Middle frontal gyrus (tissue), 1 donor: ENCODE measurements around the gene CHMP4B.

ENCODE experiments used
- DNase-seq: peaks from one replicate; pipeline ENCODE4 v3.0.0-alpha.2; 2015; ENCODE audit warnings: low spot score; ENCODE audit errors: extremely low spot score

CHMP4B gene

DNA sequence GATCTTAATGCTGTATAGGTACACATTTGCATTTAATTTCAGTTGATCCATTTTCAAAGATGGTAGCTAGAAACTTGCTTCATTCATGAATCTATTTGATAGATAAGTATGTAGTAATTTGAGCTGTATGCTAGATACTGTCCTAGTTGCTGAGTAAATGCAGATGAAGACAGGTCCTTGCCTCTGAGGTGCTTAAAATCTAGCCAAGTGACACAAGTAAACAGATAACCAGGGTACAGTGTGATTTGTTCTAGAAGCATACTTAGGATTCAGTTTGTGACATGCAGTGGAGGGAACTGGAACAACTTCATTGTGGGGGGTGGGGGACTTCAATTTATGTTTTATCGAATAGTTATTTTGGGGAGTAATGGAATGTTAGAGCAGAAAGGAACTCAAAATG, 9.2 kb downstream of the CHMP4B start:
- no peak for DNase-seq

- no peak for DNase-seq
Measured at GRCh38 chr20:33821270-33821836, 10.2 kb downstream of the CHMP4B start.

DNA sequence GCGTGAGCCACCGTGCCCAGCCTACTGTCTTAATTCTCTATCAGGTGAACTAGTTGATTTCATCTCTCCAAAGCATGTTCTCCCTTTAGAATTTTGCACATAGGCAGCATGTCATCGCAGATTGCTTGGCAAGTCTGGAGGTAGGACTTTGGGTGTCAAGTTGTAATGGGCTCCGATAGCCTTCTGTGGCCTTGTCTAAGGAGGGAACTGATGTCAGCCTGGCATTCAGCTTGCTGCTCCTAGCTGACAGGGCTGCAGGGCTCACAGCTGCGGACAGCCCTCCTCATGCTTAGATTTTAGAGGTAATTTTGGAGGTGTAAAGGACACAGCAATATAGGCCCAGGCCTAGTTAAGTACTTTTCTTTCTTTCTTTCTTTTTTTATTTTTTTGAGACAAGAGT, 11.3 kb downstream of the CHMP4B start:
- DNase-seq: no peak

DNA sequence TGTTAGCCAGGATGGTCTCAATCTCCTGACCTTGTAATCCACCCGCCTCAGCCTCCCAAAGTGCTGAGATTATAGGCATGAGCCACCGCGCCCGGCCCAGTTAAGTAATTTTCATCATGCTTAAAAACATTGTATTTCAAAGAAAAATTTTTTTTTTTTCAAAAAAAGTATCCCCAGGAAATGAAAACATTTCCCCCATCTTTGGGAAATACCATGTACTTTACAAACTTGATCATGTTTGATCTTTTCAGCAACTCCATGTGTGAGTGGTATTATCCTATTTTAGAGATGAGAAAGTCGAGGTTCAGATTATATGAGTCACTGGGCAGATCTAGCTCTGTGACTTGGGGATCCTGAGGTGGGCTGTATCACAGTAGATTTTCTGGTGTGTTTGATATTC, 11.8 kb downstream of the CHMP4B start:
- no peak for DNase-seq

- no peak for DNase-seq
Measured at GRCh38 chr20:33824852-33825251, 13.7 kb downstream of the CHMP4B start.

GRCh38 chr20:33825340-33826269, 14.5 kb downstream of the CHMP4B start:
- DNase-seq: no peak

- no peak for DNase-seq
Measured at GRCh38 chr20:33826270-33826897, 15.2 kb downstream of the CHMP4B start.

DNA sequence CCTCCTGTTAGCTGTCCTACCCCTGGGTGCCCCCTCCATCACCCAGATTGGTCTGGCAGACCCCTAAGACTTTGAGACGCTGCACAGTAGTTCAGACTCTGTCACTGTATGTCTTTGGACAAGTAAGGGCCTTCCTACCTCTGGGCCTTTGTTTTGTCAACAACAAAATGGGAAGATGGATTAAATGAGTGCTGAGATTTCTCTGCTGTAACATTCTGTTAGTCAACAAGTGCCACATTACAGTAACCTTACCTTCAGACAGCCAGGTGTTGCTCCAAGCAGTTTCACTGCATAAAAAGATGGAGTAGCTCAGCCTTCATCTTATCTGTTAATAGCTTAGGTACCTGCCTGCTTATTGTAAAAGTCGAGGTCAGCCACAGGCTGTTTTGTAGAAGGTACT, 16.0 kb downstream of the CHMP4B start:
- DNase-seq: no peak

- no peak for DNase-seq
Measured at GRCh38 chr20:33827634-33828325, 16.6 kb downstream of the CHMP4B start.

DNA sequence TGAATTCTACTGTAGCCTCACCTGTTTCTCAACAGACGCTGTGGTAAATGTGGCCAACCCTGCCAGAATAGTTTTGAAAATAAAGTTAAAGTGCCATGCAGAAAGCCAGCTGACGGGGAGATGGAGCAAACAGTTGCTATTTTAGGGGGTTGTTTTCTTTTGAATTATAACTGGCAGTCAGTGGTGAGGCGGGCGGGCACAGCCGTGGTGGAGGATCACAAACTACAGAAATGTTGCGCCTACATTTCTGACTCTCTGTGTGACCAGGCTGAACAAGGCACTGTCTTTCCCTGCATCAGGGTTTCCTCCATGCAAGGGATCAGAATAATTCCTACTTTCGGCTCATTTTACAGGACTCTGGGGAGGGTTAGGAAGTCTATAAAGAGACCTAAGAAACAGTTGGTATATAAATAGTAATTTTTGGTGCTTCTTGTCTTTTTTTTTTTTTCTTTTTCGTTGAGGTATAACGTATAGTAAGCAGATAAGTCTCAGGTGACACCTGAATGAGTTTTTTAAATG, 17.2 kb downstream of the CHMP4B start:
- no peak for DNase-seq

DNA sequence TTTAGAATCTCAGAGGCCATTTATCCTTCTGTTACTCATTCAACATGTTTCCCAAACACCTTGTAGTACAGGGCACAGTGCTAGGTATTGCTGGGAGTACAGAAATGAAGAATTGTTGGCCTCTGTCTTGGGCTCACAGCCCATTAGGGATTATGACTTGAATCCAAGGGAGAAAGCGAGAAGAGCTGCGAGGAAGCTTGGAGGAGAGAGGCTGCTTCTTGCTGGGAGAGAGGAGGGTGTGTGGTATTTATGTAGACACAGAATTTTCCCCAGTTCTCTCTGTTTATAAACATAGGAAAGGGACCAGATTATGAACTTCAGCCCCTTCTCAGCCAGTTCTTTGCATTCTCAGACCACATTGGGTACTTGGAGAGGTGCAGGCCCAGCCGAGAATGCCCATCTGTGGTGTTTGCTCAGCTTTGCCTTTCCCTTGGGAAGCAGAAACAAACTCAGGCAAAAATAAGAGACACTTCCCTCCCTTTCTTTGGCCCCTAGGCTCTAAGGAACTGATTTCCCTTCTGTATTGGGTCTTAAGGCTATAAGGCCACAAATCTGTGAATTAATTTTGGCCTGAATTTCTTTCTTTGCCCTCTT, 17.9 kb downstream of the CHMP4B start:
- DNase-seq: no peak

GRCh38 chr20:33829636-33830035, 18.5 kb downstream of the CHMP4B start:
- no peak for DNase-seq

DNA sequence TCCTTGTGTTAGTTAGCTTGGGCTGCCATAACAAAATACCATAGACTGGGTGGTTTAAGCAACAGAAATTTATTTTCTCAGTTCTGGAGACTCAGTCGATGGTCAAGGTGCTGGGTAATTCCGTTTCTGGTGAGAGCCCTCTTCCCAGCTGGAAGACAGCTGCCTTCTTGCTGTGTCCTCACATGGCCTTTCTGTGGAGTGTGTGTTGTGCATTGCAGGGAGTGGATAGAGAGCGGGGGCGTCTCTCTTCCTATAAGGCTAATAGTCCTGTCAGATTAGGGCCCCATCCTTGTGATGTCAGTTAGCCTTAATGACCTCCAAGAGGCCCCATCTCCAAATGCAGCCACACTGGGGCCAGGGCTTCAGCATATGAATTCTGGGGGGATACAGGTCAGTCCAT, 19.2 kb downstream of the CHMP4B start:
- no peak for DNase-seq

DNA sequence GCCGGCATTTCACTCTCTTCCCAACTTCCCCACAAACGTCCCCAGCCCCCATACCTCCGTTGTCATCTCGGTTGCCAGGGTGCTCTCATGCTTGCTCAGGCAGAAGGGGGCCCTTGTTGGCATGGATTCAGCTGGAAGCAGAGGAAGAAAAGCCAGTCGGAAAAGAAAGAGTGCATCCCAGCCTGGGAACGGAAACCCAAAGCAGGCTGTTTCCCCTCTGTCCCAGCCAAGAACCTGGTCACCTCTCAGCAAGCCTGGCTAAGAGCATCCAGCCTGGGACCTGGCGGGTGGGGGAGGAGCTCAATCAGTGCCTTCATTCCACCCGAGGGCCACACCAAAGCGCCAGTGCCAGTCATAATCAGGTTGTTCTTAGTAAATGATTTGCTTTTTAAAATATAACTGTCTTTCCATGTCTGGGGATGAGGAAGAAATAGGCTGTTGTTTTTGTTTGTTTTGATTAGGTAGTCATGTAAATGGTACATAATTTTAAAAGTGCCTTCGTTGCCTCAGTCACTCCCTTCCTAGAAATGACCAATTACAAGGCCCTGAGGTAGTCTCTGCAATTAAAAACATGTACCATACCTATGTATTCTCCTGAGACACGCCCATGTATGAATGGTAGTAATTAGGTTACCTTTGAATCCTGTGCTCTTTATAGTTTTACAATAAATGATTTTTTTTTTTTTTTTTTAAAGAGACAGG, 21.1 kb downstream of the CHMP4B start:
- DNase-seq: no peak

DNA sequence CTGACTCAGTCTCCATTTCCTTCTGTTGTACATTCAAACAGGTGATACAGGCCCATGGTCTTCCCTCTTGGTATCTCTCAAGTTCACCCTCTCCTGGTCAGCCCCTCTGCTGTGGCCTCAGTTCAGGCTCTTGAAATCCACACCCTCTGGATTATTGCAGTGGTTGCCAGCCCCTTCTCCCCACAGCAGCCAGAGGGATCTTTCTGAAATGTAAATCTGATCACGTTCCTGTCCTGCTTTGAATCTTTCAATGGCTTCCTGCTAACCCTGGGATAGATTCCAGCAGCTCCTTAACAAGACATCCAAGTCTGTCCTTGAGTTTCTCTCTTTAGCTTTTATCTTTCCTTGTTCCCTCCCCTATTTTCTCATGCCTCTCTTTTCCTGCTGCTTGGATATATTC, 22.2 kb downstream of the CHMP4B start:
- DNase-seq: no peak

DNA sequence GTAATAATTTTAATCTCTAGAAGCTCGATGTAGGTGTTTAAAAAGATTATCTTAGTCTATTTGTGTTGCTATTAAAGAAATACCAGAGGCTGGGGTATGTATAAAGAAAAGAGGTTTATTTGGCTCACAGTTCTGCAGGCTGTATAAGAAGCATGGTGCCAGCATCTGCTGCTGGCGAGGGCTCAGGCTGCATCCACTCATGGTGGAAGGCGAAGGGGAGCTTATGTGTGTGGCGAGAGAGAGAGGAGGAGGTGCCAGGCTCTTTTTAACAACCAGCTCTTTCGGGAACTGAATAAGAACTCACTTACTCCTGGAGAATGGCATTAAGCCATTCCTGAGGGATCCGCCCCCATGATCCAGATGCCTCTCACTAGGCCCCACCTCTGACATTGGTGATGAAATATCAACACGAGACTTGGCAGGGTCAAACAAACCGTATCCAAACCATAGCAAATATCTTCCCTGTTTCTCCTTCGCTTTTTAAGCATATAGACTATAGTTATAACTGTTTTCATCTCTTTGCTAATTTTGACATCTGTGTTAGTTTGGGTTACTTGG, 24.5 kb downstream of the CHMP4B start:
- DNase-seq: no peak

DNA sequence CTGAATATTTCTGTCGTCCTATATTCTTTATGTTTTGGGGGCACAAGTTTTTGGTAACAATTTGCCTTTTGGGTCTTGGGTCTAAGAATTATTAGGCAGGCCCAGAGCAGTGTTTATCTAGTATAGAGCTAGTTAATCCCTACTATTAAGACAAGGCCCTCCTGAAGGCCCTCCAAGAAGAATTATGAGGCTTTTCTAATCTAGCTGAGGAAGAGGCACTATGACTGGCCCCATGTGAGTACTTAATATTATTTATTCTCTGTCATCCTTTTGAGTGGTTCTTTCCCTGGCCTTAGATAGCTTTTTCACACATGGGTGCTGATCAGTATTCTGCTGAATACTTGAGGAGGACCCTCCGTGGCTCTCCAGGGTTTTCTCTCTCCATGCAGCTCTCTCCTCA, 25.1 kb downstream of the CHMP4B start:
- DNase-seq: no peak

- no peak for DNase-seq
Measured at GRCh38 chr20:33837096-33837830, 26.1 kb downstream of the CHMP4B start.

DNA sequence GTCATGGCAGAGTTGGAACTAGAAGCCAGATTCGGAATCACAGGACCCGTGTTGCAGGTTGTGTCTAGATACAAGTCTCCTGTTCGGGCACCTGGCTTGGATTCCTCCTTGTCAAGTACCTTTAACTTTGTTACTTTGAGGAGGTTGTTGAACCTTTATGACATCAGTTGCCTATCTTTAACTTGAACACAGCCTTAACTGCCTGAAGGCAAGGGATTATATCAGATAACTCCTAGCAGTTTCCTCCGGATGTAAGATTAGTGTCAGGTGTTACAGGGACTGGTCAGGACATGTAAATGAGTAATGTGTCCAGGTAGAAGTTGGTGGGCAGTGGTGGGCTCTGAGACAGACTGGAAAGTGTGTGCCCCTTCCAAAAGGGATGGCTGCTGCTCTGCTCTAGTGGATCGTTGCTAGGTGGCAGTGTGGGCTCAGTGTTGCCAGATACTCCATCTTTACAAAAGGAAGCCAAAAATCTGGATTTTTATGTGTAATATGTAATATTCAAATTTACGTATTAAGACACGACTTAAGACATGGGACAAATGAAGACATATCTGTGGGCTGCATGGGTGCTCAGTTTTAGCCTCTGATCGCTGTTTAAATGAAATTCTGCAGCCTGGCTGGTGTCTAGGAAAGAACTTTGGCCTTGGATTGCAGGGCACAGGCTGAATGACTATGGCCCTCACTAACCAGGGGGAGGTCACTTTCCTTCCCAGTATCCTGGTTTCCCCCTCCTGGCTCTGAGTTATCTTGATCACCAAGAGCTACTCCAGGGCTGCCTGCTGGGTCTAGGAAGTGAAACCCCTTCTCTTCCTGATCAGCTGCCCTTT, 27.1 kb downstream of the CHMP4B start:
- no peak for DNase-seq
